Amygdala (tissue), 56 donors: ENCODE measurements around the gene MGA.
"Not testable (repeated sequence)": the region's sequence is repeated elsewhere in the genome, so short reads cannot be mapped to it uniquely, and the experiment has no call there.

ENCODE experiments used
- DNase-seq, 56 donors: peaks; one replicate each; lab custom pipeline; 2025; lab: John Stamatoyannopoulos, UW

Gene MGA

GRCh38 chr15:41703120-41703519 lies 42.9 kb downstream of the MGA start:
- no peak for DNase-seq

- peak in 24 of 56 donors; percentile 0 to 60 (median 12) for DNase-seq
Measured at GRCh38 chr15:41713047-41713446, 52.8 kb downstream of the MGA start.

GRCh38 chr15:41714291-41714690 lies 54.1 kb downstream of the MGA start:
- no peak for DNase-seq

- DNase-seq = no peak
Measured at GRCh38 chr15:41716864-41717263, 56.7 kb downstream of the MGA start.

GRCh38 chr15:41727143-41727542 lies 66.9 kb downstream of the MGA start:
- DNase-seq = no peak

GRCh38 chr15:41728061-41728460 lies 67.9 kb downstream of the MGA start:
- not testable (repeated sequence) for DNase-seq

GRCh38 chr15:41730543-41730942 lies 70.3 kb downstream of the MGA start:
- DNase-seq = no peak

GRCh38 chr15:41732483-41732882 lies 72.3 kb downstream of the MGA start:
- no peak for DNase-seq

GRCh38 chr15:41734079-41734478 lies 73.9 kb downstream of the MGA start:
- no peak for DNase-seq

GRCh38 chr15:41735046-41735445 lies 74.8 kb downstream of the MGA start:
- DNase-seq = no peak

GRCh38 chr15:41735492-41735891 lies 75.3 kb downstream of the MGA start:
- DNase-seq = not testable (repeated sequence)

GRCh38 chr15:41746802-41747201 lies 86.6 kb downstream of the MGA start:
- no peak for DNase-seq

GRCh38 chr15:41756198-41756597 lies 96.0 kb downstream of the MGA start:
- DNase-seq = no peak

GRCh38 chr15:41772720-41773331 lies 112.6 kb downstream of the MGA start:
- DNase-seq = peak in 29 of 56 donors; percentile 5 to 72 (median 19)

GRCh38 chr15:41773332-41773728 lies 113.1 kb downstream of the MGA start:
- no peak for DNase-seq

GRCh38 chr15:41773729-41774061 lies 113.5 kb downstream of the MGA start:
- DNase-seq = no peak

- peak; percentile 81 to 98 (median 95) for DNase-seq
Measured at GRCh38 chr15:41774062-41774881, 114.1 kb downstream of the MGA start, which contains the start of gene MAPKBP1. Gene MAPKBP1 (plus strand): TSS chr15:41774484. CDS start chr15:41775276, 792 bp downstream.

GRCh38 chr15:41774882-41775417 lies 114.7 kb downstream of the MGA start:
- peak in 1 of 56 donors; percentile 57 for DNase-seq

GRCh38 chr15:41775651-41776050 lies 115.4 kb downstream of the MGA start:
- DNase-seq = no peak

GRCh38 chr15:41777421-41777973 lies 117.3 kb downstream of the MGA start:
- DNase-seq = no peak

GRCh38 chr15:41778521-41778920 lies 118.3 kb downstream of the MGA start:
- no peak for DNase-seq
